NT2/D1 (cell line): ENCODE measurements around the gene TMPRSS2.
A peak's percentile ranks its signal among the peaks of the same experiment; 100 is the strongest.

ENCODE experiments used
- DNase-seq: peaks from one replicate; pipeline ENCODE4 v3.0.0-alpha.2; 2011; ENCODE audit warnings: low read depth, low spot score
- H3K27me3 ChIP-seq: 2 replicates; pipeline ENCODE4 v1.6.0; 2011; ENCODE audit warnings: mild to moderate bottlenecking; ENCODE audit not compliant: insufficient read length, insufficient read depth
- H3K36me3 ChIP-seq: 2 replicates; pipeline ENCODE4 v1.6.1; 2011; ENCODE audit warnings: mild to moderate bottlenecking, low read length, mixed read lengths; ENCODE audit not compliant: insufficient read depth, insufficient read length
- H3K4me1 ChIP-seq: 2 replicates; pipeline ENCODE4 v1.5.1; 2011; ENCODE audit not compliant: insufficient read depth, insufficient read length
- H3K4me3 ChIP-seq: 2 replicates; pipeline ENCODE4 v1.5.1; 2011; ENCODE audit warnings: low read depth; ENCODE audit not compliant: insufficient read length
- H3K9ac ChIP-seq: 2 replicates; pipeline ENCODE4 v1.6.0; 2011; ENCODE audit warnings: low read depth; ENCODE audit not compliant: insufficient read length
- H3K9me3 ChIP-seq: 2 replicates; pipeline ENCODE4 v1.5.1; 2011; ENCODE audit warnings: mild to moderate bottlenecking, low read length; ENCODE audit not compliant: insufficient read depth
- SUZ12 ChIP-seq: IDR thresholded peaks from 2 replicates; pipeline ENCODE4 v1.6.1; 2011; ENCODE audit not compliant: insufficient read length, insufficient read depth; ENCODE audit errors: extremely low read depth
- YY1 ChIP-seq: IDR thresholded peaks from 2 replicates; pipeline ENCODE4 v1.6.1; 2011; ENCODE audit not compliant: insufficient read length, insufficient read depth
- ZNF274 ChIP-seq: IDR thresholded peaks from 2 replicates; pipeline ENCODE4 v1.6.1; 2011; ENCODE audit warnings: mild to moderate bottlenecking, low read depth, low read length

The TMPRSS2 gene

GRCh38 chr21:41507521-41508414 is at the start of gene TMPRSS2:
Gene TMPRSS2, minus strand, starts transcription at chr21:41508158. Its CDS starts 10,025 bp downstream, at chr21:41498133.
- Histone ChIP-seq H3K4me3 (peak within 1 kb of the TSS; percentile 70), H3K9me3 (no peaks in the 10 kb centered on the region), H3K4me1 (peaks cover 8% of the 10 kb centered on the region), H3K9ac (peak within 1 kb of the TSS; percentile 85), H3K36me3 (no peaks in the 10 kb centered on the region), H3K27me3 (peaks cover 71% of the 10 kb centered on the region)
- no peak for TF ChIP-seq YY1
- no peak for TF ChIP-seq ZNF274
- no peak for TF ChIP-seq SUZ12
- DNase-seq, result no peak

GRCh38 chr21:41555057-41555456 is 47.1 kb upstream of the TMPRSS2 start:
- no peaks in the 10 kb centered on the region for H3K9me3 ChIP-seq
- no peak for DNase-seq
- no peak for TF ChIP-seq YY1
- TF ChIP-seq ZNF274, result no peak
- no peak for TF ChIP-seq SUZ12
- H3K36me3 ChIP-seq, result no peaks in the 10 kb centered on the region
- H3K27me3 ChIP-seq, result no peaks in the 10 kb centered on the region
- no peak overlapping the region for H3K4me3 ChIP-seq
- H3K9ac ChIP-seq, result no peak overlapping the region
- H3K4me1 ChIP-seq, result no peaks in the 10 kb centered on the region

GRCh38 chr21:41552254-41552653 is 44.3 kb upstream of the TMPRSS2 start:
- Histone ChIP-seq H3K4me1 (no peaks in the 10 kb centered on the region), H3K9ac (no peak overlapping the region), H3K4me3 (no peak overlapping the region), H3K9me3 (no peaks in the 10 kb centered on the region), H3K27me3 (no peaks in the 10 kb centered on the region), H3K36me3 (no peaks in the 10 kb centered on the region)
- DNase-seq, result no peak
- TF ChIP-seq SUZ12 (no peak), YY1 (no peak), ZNF274 (no peak)

- H3K4me1 ChIP-seq, result no peaks in the 10 kb centered on the region
- no peak for TF ChIP-seq ZNF274
- no peak for TF ChIP-seq SUZ12
- TF ChIP-seq YY1, result no peak
- H3K4me3 ChIP-seq, result no peak overlapping the region
- DNase-seq, result no peak
- no peaks in the 10 kb centered on the region for H3K36me3 ChIP-seq
- no peaks in the 10 kb centered on the region for H3K9me3 ChIP-seq
- H3K9ac ChIP-seq, result no peak overlapping the region
- H3K27me3 ChIP-seq, result no peaks in the 10 kb centered on the region
Measured at GRCh38 chr21:41548781-41549180, 40.8 kb upstream of the TMPRSS2 start.

GRCh38 chr21:41547111-41547510 is 39.2 kb upstream of the TMPRSS2 start:
- DNase-seq, result no peak
- H3K9me3 ChIP-seq, result no peaks in the 10 kb centered on the region
- no peaks in the 10 kb centered on the region for H3K36me3 ChIP-seq
- H3K4me1 ChIP-seq, result no peaks in the 10 kb centered on the region
- no peak overlapping the region for H3K4me3 ChIP-seq
- no peak overlapping the region for H3K9ac ChIP-seq
- H3K27me3 ChIP-seq, result no peaks in the 10 kb centered on the region
- TF ChIP-seq SUZ12 (no peak), YY1 (no peak), ZNF274 (no peak)

- no peak overlapping the region for H3K4me3 ChIP-seq
Measured at GRCh38 chr21:41545500-41546359, 37.8 kb upstream of the TMPRSS2 start.

GRCh38 chr21:41542727-41543126 is 34.8 kb upstream of the TMPRSS2 start:
- Histone ChIP-seq H3K27me3 (peaks cover 3% of the 10 kb centered on the region), H3K36me3 (no peaks in the 10 kb centered on the region), H3K9ac (no peak overlapping the region), H3K4me3 (no peak overlapping the region), H3K4me1 (no peaks in the 10 kb centered on the region), H3K9me3 (no peaks in the 10 kb centered on the region)
- TF ChIP-seq YY1, result no peak
- no peak for TF ChIP-seq SUZ12
- peak; percentile 33 for DNase-seq

More at GRCh38 chr21:41545500-41546359, 37.8 kb upstream of the TMPRSS2 start:
- no peaks in the 10 kb centered on the region for H3K4me1 ChIP-seq
- no peaks in the 10 kb centered on the region for H3K27me3 ChIP-seq
- no peak for TF ChIP-seq SUZ12
- TF ChIP-seq ZNF274, result no peak
- no peak for TF ChIP-seq YY1
- H3K36me3 ChIP-seq, result no peaks in the 10 kb centered on the region
- H3K9me3 ChIP-seq, result no peaks in the 10 kb centered on the region
- H3K9ac ChIP-seq, result no peak overlapping the region
- DNase-seq, result no peak
